Erythroblast (primary cell): ENCODE data around the gene RGS5.

Source experiments
- DNase-seq, 2 experiments: peaks; one replicate each; lab custom pipeline; 2025; lab: John Stamatoyannopoulos, UW
- GATA1 ChIP-seq: IDR thresholded peaks from 2 replicates; pipeline ENCODE4 v1.6.1; 2011; ENCODE audit warnings: low read depth, mild to moderate bottlenecking, control low read depth, low read length, moderate library complexity
- POLR2A ChIP-seq: IDR thresholded peaks from 2 replicates; pipeline ENCODE4 v1.6.1; 2011; ENCODE audit warnings: mild to moderate bottlenecking, low read length

Gene RGS5

DNA sequence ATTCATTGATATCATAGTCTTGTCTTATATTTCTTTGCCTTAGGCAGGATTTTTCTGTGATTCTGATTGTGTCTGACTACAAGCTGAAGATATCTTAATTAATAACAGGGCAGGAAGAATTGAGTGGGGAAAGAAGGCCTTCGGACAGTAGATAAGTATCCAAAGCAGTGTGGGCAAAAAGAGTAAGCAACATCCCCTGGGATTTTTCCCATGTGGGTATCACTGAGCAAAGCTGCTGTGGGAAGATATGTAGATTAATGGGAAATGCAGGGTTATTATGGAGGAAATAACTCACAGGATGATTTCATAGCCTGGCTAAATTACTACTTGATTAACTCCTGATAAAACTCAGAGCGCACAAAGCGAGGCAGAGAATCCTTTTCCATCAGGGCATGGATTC is 55.7 kb downstream of the RGS5 start:
- no peak for TF ChIP-seq POLR2A
- no peak for TF ChIP-seq GATA1

DNA sequence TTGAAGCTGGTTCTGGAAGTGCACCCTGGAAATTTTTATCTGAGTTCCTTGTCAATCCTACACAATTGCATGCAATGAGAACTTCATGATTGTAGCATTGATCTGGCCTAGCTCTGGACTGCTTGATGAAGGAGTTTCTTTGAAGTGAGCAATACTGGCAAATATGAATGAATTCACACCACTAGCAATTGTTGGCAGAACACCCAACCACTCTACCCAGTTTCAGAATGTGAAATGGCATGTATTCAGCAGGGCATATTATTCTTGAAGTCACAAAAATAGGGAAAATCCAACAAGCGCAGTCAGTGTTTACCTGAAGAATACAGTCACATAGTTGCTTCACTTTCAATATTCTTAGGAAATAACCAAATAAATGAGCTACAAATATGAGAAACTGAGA is 57.3 kb downstream of the RGS5 start:
- TF ChIP-seq POLR2A (no peak), GATA1 (no peak)
- DNase-seq, result no peak

More for the DNA sequence above, 55.7 kb downstream of the RGS5 start:
- no peak for DNase-seq

DNA sequence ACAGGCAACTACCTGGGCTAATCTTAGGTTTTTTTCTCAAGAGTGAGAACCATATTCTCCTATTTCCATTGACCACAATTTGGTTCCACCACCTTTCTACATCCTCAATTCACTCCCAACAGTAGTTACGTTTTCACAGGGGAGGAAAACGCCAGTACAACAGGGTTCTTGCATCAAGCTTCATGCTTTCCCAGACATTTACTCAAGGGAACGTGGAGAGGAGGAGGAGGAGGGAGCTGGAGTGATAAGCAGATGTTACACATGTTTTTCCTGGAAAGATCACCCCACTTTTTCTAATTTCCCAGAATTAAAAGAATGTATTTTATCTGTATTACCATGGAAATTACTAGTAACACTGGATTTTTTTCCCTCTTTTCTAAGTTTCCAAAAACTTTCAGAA is 58.3 kb downstream of the RGS5 start:
- no peak for TF ChIP-seq GATA1
- no peak for TF ChIP-seq POLR2A
- no peak for DNase-seq

DNA sequence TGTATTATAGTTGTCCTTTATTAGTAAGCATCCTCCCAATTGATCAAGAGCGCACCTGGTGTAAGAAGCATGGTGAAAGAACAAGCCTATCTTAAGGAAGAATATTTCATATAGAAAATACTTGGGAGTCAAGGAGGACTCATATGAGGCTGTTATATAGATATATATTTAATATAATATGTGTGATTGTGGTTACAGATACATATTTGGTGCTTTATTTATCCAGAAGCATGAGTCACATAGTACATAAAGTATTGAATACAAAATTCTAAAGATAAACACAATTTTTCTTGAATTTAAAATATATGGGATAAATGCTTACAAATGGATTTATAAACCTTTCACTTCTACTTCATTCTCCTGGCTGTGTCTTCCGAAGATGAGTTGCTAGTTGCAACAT is 60.6 kb downstream of the RGS5 start:
- TF ChIP-seq GATA1 (no peak), POLR2A (no peak)
- DNase-seq, result no peak

DNA sequence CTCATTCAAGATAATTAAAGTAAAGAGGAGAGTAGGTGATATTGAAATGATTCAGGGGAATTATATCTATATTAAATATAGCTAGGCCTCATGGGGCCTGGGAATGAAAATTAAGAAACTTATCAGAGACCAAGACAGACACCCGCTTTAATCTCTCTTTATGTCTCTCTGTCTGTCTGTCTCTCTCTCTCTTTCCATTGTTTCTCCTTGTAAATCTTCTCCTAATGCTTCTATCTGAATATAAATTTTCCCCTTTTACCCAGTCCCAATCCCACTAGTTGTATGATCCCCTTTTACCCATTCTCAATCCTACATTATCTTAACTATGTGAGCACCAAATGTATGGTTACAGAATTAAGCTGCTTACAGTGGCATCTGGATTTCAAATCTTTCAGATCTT is 61.2 kb downstream of the RGS5 start:
- no peak for DNase-seq

GRCh38 chr1:163137556-163138265 is 65.0 kb downstream of the RGS5 start:
- DNase-seq, result no peak
- no peak for TF ChIP-seq POLR2A
- no peak for TF ChIP-seq GATA1

More for the DNA sequence above, 61.2 kb downstream of the RGS5 start:
- TF ChIP-seq GATA1 (no peak), POLR2A (no peak)

- TF ChIP-seq GATA1 (no peak), POLR2A (no peak)
- DNase-seq, result no peak
Observed at GRCh38 chr1:163131981-163132380, 70.7 kb downstream of the RGS5 start.

- no peak for TF ChIP-seq GATA1
- no peak for TF ChIP-seq POLR2A
- DNase-seq, result no peak
Observed at GRCh38 chr1:163130225-163130856, 72.4 kb downstream of the RGS5 start.

DNA sequence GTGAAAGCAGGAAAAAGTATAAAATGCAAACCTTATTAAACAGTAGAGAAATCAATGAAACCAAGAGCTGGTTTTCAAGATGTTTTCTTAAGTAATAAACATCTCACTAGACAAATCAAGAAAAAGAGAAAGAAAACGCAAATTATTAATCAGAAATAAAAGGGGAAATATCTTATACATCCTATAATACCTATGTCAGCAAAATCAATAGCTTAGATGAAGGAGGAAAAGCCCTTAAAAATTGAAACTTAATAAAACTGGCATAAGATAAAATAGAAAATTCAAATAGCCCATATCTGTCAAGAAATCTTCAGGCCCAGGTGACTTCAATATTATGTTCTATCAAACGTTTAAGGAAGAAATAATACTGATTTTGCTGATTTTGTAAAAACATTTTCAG is 74.4 kb downstream of the RGS5 start:
- no peak for DNase-seq
- no peak for TF ChIP-seq POLR2A
- TF ChIP-seq GATA1, result no peak

DNA sequence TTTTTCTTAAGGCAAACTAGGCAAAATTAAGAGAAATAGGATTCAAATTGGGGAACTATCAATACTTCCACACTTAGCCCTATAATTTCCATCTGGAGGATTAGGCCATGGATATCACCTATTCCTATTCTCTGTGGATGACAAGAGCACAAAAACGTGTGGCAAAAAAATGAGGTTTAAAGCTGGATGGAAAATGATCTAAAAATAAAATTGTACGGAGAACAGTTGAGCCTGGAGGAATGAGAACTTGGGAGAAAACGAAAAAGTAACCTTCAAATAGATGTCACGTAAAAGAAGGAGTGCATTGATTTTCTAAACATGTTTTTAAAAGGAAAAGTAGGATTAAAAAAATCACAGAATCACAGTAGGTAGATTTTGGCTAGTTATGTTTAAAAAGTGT is 77.9 kb downstream of the RGS5 start:
- TF ChIP-seq GATA1 (no peak), POLR2A (no peak)
- DNase-seq, result no peak

DNA sequence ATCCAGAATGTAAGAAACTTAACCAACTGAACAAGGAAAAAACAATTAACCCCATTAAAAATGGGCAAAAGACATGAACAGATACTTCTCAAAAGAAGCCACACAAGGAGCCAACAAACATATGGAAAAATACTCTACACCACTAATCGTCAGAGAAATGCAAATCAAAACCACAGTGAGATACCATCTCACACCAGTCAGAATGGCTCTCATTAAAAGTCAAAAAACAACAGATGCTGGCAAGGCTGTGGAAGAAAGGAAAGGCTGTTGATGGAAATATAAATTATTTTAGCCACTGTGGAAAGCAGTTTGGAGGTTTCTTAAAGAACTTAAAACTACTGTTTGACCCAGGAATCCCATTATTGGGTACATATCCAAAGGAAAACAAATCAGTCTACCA is 82.3 kb downstream of the RGS5 start:
- TF ChIP-seq GATA1, result no peak
- TF ChIP-seq POLR2A, result no peak
- DNase-seq, result no peak

DNA sequence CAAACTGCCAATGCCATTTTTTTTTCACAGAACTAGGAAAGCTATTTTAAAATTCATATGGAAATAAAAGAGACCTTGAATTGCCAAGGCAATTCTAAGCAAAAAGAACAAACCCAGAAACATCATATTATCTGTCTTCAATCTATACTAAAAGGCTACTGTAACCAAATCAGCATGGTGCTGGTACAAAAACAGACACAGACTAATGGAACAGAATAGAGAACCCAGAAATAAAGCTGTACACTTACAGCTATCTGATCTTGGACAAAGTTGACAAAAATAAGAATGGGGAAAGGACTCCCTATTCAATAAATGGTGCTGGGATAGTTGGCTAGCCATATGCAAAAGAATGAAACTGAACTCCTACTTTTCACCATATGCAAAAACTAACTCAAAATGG is 83.0 kb downstream of the RGS5 start:
- DNase-seq, result no peak
- TF ChIP-seq POLR2A, result no peak
- TF ChIP-seq GATA1, result no peak

DNA sequence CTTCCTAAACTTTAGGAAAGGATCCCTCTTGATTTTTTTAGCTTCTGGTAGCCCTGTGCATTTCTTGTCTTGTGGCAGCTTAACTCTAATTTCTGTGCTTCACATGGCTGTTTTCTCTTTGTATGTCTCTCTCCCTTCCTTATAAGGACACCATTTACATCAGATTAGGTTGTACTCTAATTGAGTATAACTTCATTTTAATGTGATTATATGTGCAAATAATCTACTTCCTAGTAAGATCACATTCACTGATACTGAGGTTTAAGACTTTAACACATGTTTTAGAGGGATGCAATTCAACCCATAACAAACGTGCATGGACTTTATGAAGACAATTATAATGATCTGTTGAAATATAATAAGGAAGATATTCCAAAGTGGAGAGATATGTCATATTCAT is 86.8 kb downstream of the RGS5 start:
- no peak for DNase-seq
- TF ChIP-seq POLR2A, result no peak
- TF ChIP-seq GATA1, result no peak

GRCh38 chr1:163107655-163108054 is 95.1 kb downstream of the RGS5 start:
- no peak for DNase-seq
- no peak for TF ChIP-seq GATA1
- no peak for TF ChIP-seq POLR2A

DNA sequence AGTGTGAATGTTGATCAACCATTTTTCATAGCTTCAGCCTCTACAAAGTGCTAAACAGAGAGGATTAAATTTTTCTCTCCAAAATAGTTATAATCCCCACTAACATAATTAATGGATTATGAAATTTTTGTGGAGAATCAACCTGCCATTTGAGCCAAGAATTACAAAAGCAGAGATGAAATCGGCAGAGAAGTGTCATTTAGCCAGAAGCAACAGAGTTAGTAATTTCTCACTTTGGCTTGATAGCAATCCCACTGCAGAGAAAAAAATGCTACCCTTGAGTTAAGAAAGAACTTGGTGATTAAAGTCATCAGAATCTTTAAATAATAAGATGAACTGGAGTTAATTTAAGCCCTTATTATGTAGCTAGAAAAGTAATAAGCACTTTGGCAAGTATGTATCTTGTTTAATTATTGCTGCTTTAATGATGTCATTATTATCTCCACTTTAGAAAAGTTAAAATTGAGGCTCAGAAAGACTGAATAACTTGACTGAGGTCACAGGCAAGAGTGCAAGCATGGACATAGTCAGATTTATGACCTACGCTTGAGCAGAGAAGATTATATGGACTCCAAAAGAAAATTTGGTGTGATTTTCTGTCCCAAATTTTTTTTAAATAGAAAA is 96.2 kb downstream of the RGS5 start:
- TF ChIP-seq POLR2A (no peak), GATA1 (no peak)
- DNase-seq, result no peak
